ENCODE results near the gene ARID4B. TPM values are rescaled to one million over a fixed set of nuclear protein-coding genes. Genes with fewer than 3 reads are reported as not detected.
"Not testable (repeated sequence)": the region's sequence is repeated elsewhere in the genome, so short reads cannot be mapped to it uniquely, and the experiment has no call there.

The ARID4B gene
- total and polyA plus RNA-seq, 2 donors from 2014 or later = 6.6 to 50.3 TPM

DNA sequence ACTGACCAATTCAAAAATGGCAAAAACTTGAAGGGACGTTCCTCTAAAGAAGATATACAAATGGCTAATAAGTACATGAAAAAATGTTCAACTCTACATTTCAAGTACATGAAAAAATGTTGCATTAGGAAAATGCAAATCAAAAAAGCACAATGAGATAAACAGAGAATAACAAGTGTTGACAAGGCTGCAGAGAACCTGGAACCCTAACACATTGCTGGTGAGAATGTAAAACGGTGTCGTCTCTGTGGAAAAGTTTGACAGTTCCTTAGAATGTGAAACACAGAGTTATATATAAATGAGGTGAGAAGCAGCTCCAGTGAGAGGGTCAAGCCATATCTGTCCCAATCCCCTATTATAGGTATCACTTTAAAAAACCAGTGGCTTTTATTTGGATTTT, 122.3 kb downstream of the ARID4B start:
- Histone ChIP-seq H3K27ac (ENCODE audit: low read depth in 2 of 2, low read length in 2 of 2) (no peak overlapping the region), H3K36me3 (ENCODE audit: control insufficient read depth in 2 of 3, insufficient read depth in 3 of 3, low read length in 3 of 3) (peaks cover 0 to 5% (median 0%) of the 10 kb centered on the region in 3 donors), H3K4me1 (ENCODE audit: control insufficient read depth in 2 of 3, insufficient read depth in 2 of 3, low read depth in 1 of 3, low read length in 3 of 3) (no peaks in the 10 kb centered on the region), H3K4me3 (ENCODE audit: low read length in 3 of 3) (no peak overlapping the region), H3K9ac (ENCODE audit: low read length in 3 of 3) (no peak overlapping the region), H3K9me3 (ENCODE audit: control insufficient read depth in 2 of 3, insufficient read depth in 1 of 3, low read length in 3 of 3) (no peaks in the 10 kb centered on the region), H3K27me3 (ENCODE audit: control insufficient read depth, insufficient read depth, low read length) (no peaks in the 10 kb centered on the region)
- no peak for DNase-seq
- FAIRE-seq = no peak
- TF ChIP-seq, protein P1, sequence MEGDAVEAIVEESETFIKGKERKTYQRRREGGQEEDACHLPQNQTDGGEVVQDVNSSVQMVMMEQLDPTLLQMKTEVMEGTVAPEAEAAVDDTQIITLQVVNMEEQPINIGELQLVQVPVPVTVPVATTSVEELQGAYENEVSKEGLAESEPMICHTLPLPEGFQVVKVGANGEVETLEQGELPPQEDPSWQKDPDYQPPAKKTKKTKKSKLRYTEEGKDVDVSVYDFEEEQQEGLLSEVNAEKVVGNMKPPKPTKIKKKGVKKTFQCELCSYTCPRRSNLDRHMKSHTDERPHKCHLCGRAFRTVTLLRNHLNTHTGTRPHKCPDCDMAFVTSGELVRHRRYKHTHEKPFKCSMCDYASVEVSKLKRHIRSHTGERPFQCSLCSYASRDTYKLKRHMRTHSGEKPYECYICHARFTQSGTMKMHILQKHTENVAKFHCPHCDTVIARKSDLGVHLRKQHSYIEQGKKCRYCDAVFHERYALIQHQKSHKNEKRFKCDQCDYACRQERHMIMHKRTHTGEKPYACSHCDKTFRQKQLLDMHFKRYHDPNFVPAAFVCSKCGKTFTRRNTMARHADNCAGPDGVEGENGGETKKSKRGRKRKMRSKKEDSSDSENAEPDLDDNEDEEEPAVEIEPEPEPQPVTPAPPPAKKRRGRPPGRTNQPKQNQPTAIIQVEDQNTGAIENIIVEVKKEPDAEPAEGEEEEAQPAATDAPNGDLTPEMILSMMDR (IDR thresholded peaks at IDR 0.05; ENCODE audit: borderline replicate concordance, extremely low read depth, insufficient read depth) = no peak
- intact Hi-C loops (cut with DNase I) = no loop called here

DNA sequence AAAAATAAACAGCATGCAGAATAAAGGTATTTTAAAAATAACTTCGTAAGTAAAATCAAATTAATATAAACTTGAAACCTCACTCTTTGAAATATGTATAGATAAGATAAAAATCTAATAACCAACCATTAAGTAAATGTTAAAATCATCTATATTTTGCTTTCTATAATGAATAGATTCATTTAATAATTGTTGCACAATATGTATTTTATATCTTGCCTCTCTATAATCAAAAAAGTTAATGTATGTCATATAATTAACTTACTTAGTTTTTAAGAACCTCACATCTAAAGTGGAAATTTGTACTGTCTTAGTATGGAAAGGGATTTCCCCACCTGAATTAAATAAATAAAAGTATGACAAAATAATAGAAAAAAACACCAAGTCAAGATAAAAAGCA, 124.6 kb downstream of the ARID4B start:
- TF ChIP-seq, protein P1 (IDR thresholded peaks at IDR 0.05; ENCODE audit: borderline replicate concordance, extremely low read depth, insufficient read depth) = no peak

DNA sequence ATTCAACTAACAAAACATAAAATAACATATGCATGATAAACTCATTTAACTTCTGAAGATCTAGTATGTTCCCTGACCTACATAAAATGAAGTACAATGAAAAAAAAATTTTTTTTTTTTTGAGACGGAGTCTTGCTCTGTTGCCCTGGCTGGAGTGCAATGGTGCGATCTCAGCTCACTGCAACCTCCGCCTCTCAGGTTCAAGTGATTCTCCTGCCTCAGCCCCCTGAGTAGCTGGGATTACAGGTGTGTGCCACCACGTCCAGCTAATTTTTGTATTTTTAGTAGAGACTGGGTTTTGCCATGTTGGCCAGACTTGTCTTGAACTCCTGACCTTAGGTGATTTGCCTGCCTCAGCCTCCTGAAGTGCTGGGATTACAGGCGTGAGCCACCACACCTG, 125.5 kb downstream of the ARID4B start:
- DNase-seq; H3K4me3 ChIP-seq (ENCODE audit: low read length in 3 of 3); H3K27me3 ChIP-seq (ENCODE audit: control insufficient read depth, insufficient read depth, low read length); H3K36me3 ChIP-seq (ENCODE audit: control insufficient read depth in 2 of 3, insufficient read depth in 3 of 3, low read length in 3 of 3); H3K9ac ChIP-seq (ENCODE audit: low read length in 3 of 3); FAIRE-seq; H3K9me3 ChIP-seq (ENCODE audit: control insufficient read depth in 2 of 3, insufficient read depth in 1 of 3, low read length in 3 of 3); H3K27ac ChIP-seq (ENCODE audit: low read depth in 2 of 2, low read length in 2 of 2); H3K4me1 ChIP-seq (ENCODE audit: control insufficient read depth in 2 of 3, insufficient read depth in 2 of 3, low read depth in 1 of 3, low read length in 3 of 3); intact Hi-C loops (cut with DNase I): not testable (repeated sequence)

More for the DNA sequence above, 124.6 kb downstream of the ARID4B start:
- H3K9me3 ChIP-seq (ENCODE audit: control insufficient read depth in 2 of 3, insufficient read depth in 1 of 3, low read length in 3 of 3) = no peaks in the 10 kb centered on the region
- H3K9ac ChIP-seq (ENCODE audit: low read length in 3 of 3) = no peak overlapping the region
- intact Hi-C loops (cut with DNase I) = no loop called here
- peaks cover 0 to 5% (median 0%) of the 10 kb centered on the region in 3 donors for H3K36me3 ChIP-seq (ENCODE audit: control insufficient read depth in 2 of 3, insufficient read depth in 3 of 3, low read length in 3 of 3)
- DNase-seq (no peak), FAIRE-seq (peak; percentile 93)
- no peaks in the 10 kb centered on the region for H3K4me1 ChIP-seq (ENCODE audit: control insufficient read depth in 2 of 3, insufficient read depth in 2 of 3, low read depth in 1 of 3, low read length in 3 of 3)
- H3K4me3 ChIP-seq (ENCODE audit: low read length in 3 of 3) = no peak overlapping the region
- no peaks in the 10 kb centered on the region for H3K27me3 ChIP-seq (ENCODE audit: control insufficient read depth, insufficient read depth, low read length)
- H3K27ac ChIP-seq (ENCODE audit: low read depth in 2 of 2, low read length in 2 of 2) = no peak overlapping the region

DNA sequence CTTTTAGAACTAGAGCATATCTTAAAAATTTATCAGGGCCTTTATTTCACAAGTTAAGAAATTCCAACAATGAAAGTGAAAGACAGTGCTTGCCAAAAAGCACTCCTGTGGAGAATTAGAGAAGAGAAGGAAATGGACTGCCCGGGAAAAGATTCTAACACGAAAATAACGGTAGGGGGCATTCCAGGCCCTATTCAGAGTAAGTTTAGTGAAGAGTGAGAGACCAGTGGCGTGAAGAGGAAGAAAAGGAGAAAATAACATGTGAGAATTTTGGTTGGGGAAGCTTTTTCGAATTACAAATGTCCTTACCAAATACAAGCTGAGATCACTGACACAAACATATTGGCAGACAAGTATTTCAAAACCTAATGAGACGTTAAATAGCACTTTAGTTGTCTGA, 128.5 kb downstream of the ARID4B start:
- no peaks in the 10 kb centered on the region for H3K9me3 ChIP-seq (ENCODE audit: control insufficient read depth in 2 of 3, insufficient read depth in 1 of 3, low read length in 3 of 3)
- DNase-seq = peak in 2 of 5 donors; percentile 21 to 27
- H3K4me1 ChIP-seq (ENCODE audit: control insufficient read depth in 2 of 3, insufficient read depth in 2 of 3, low read depth in 1 of 3, low read length in 3 of 3) = no peaks in the 10 kb centered on the region
- TF ChIP-seq, protein P1 (IDR thresholded peaks at IDR 0.05; ENCODE audit: borderline replicate concordance, extremely low read depth, insufficient read depth) = peak; percentile 25
- no peaks in the 10 kb centered on the region for H3K27me3 ChIP-seq (ENCODE audit: control insufficient read depth, insufficient read depth, low read length)
- peaks cover 0 to 2% (median 0%) of the 10 kb centered on the region in 3 donors for H3K36me3 ChIP-seq (ENCODE audit: control insufficient read depth in 2 of 3, insufficient read depth in 3 of 3, low read length in 3 of 3)
- no peak overlapping the region for H3K9ac ChIP-seq (ENCODE audit: low read length in 3 of 3)
- no peak overlapping the region for H3K4me3 ChIP-seq (ENCODE audit: low read length in 3 of 3)
- no peak overlapping the region for H3K27ac ChIP-seq (ENCODE audit: low read depth in 2 of 2, low read length in 2 of 2)
- intact Hi-C loops (cut with DNase I) = no loop called here
- FAIRE-seq = no peak
